Measurements from ENCODE around the gene HSPB8.
A peak's percentile ranks its signal among the peaks of the same experiment; 100 is the strongest.
"Not testable (repeated sequence)": the region's sequence is repeated elsewhere in the genome, so short reads cannot be mapped to it uniquely, and the experiment has no call there.

Gene HSPB8

GRCh38 chr12:119216084-119216483 lies 37.4 kb downstream of the HSPB8 start:
- no peak overlapping the region for H3K4me3 ChIP-seq (ENCODE audit: low read depth, low read length)
- TF ChIP-seq CTCF (IDR thresholded peaks at IDR 0.05; ENCODE audit: insufficient read depth, low read depth, low read length, missing control alignments): no peak
- DNase-seq (ENCODE audit: low read depth): no peak

- H3K4me3 ChIP-seq (ENCODE audit: low read depth, low read length): not testable (repeated sequence)
Observed at GRCh38 chr12:119218875-119219274, 40.1 kb downstream of the HSPB8 start.

GRCh38 chr12:119222222-119222951 lies 43.7 kb downstream of the HSPB8 start:
- H3K4me3 ChIP-seq (ENCODE audit: low read depth, low read length): no peak overlapping the region
- DNase-seq (ENCODE audit: low read depth): no peak
- TF ChIP-seq CTCF (IDR thresholded peaks at IDR 0.05; ENCODE audit: insufficient read depth, low read depth, low read length, missing control alignments): no peak

More at GRCh38 chr12:119218875-119219274, 40.1 kb downstream of the HSPB8 start:
- not testable (repeated sequence) for DNase-seq (ENCODE audit: low read depth)

GRCh38 chr12:119225454-119225853 lies 46.7 kb downstream of the HSPB8 start:
- DNase-seq (ENCODE audit: low read depth): peak; percentile 9
- no peak for TF ChIP-seq CTCF (IDR thresholded peaks at IDR 0.05; ENCODE audit: insufficient read depth, low read depth, low read length, missing control alignments)
- H3K4me3 ChIP-seq (ENCODE audit: low read depth, low read length): no peak overlapping the region

GRCh38 chr12:119227292-119227691 lies 48.6 kb downstream of the HSPB8 start:
- no peak for DNase-seq (ENCODE audit: low read depth)
- no peak for TF ChIP-seq CTCF (IDR thresholded peaks at IDR 0.05; ENCODE audit: insufficient read depth, low read depth, low read length, missing control alignments)
- H3K4me3 ChIP-seq (ENCODE audit: low read depth, low read length): no peak overlapping the region

- DNase-seq (ENCODE audit: low read depth): no peak
- H3K4me3 ChIP-seq (ENCODE audit: low read depth, low read length): no peak overlapping the region
- no peak for TF ChIP-seq CTCF (IDR thresholded peaks at IDR 0.05; ENCODE audit: insufficient read depth, low read depth, low read length, missing control alignments)
Observed at GRCh38 chr12:119229205-119229604, 50.5 kb downstream of the HSPB8 start.

GRCh38 chr12:119229837-119230236 lies 51.1 kb downstream of the HSPB8 start:
- TF ChIP-seq CTCF (IDR thresholded peaks at IDR 0.05; ENCODE audit: insufficient read depth, low read depth, low read length, missing control alignments): no peak
- DNase-seq (ENCODE audit: low read depth): peak; percentile 30
- no peak overlapping the region for H3K4me3 ChIP-seq (ENCODE audit: low read depth, low read length)

Data from GM12865 (cell line).